HG02763 (cell line): ENCODE results near the gene HK1.

Experiments
- ATAC-seq: cut with Tn5 transposase; IDR thresholded peaks from one replicate; pipeline ENCODE4 v1.9.1; 2021; ENCODE audit warnings: mild to moderate bottlenecking, moderate library complexity; ENCODE audit not compliant: unreplicated experiment

HK1 gene

GRCh38 chr10:69343905-69344304, 65.6 kb downstream of the HK1 start:
- ATAC-seq = no peak

GRCh38 chr10:69344591-69345252, 66.4 kb downstream of the HK1 start:
- peak; percentile 67 for ATAC-seq

- no peak for ATAC-seq
Observed at GRCh38 chr10:69345402-69345801, 67.1 kb downstream of the HK1 start.

- no peak for ATAC-seq
Observed at GRCh38 chr10:69345890-69346474, 67.7 kb downstream of the HK1 start.

GRCh38 chr10:69346776-69347175, 68.5 kb downstream of the HK1 start:
- no peak for ATAC-seq

- no peak for ATAC-seq
Observed at GRCh38 chr10:69348816-69349541, 70.7 kb downstream of the HK1 start.

GRCh38 chr10:69349542-69349888, 71.2 kb downstream of the HK1 start:
- no peak for ATAC-seq

GRCh38 chr10:69351589-69351988, 73.3 kb downstream of the HK1 start:
- ATAC-seq = no peak

- ATAC-seq = no peak
Observed at GRCh38 chr10:69352569-69353264, 74.4 kb downstream of the HK1 start.

GRCh38 chr10:69353977-69354635, 75.8 kb downstream of the HK1 start:
- ATAC-seq = no peak

- no peak for ATAC-seq
Observed at GRCh38 chr10:69356187-69356586, 77.9 kb downstream of the HK1 start.

- ATAC-seq = no peak
Observed at GRCh38 chr10:69358148-69358795, 80.0 kb downstream of the HK1 start.

GRCh38 chr10:69359148-69359547, 80.9 kb downstream of the HK1 start:
- no peak for ATAC-seq

- ATAC-seq = no peak
Observed at GRCh38 chr10:69359594-69359993, 81.3 kb downstream of the HK1 start.

GRCh38 chr10:69360485-69361302, 82.4 kb downstream of the HK1 start:
- no peak for ATAC-seq

- ATAC-seq = no peak
Observed at GRCh38 chr10:69361303-69361614, 83.0 kb downstream of the HK1 start.

- ATAC-seq = no peak
Observed at GRCh38 chr10:69362471-69362954, 84.2 kb downstream of the HK1 start.

GRCh38 chr10:69363666-69364065, 85.4 kb downstream of the HK1 start:
- no peak for ATAC-seq

GRCh38 chr10:69364232-69364940, 86.1 kb downstream of the HK1 start:
- no peak for ATAC-seq
